Mesodermal cell (in vitro differentiated cells): Measurements from ENCODE around the gene COP1.
"Not testable (repeated sequence)": the region's sequence is repeated elsewhere in the genome, so short reads cannot be mapped to it uniquely, and the experiment has no call there.

Experiments used
- H3K27ac ChIP-seq: 2 replicates; pipeline ENCODE4 v1.7.0; 2013; ENCODE audit warnings: mild to moderate bottlenecking, low read depth, low read length, moderate library complexity; ENCODE audit not compliant: severe bottlenecking
- H3K36me3 ChIP-seq: 2 replicates; pipeline ENCODE4 v1.7.1; 2013; ENCODE audit warnings: mild to moderate bottlenecking, low read length, moderate library complexity; ENCODE audit not compliant: control insufficient read depth, insufficient read depth
- H3K4me1 ChIP-seq: one replicate; pipeline ENCODE4 v1.7.1; 2013; ENCODE audit warnings: mild to moderate bottlenecking, low read length; ENCODE audit not compliant: insufficient read depth, control insufficient read depth, poor library complexity, severe bottlenecking
- H3K4me3 ChIP-seq: 2 replicates; pipeline ENCODE4 v1.7.0; 2013; ENCODE audit warnings: low read length, control low read depth, mild to moderate bottlenecking; ENCODE audit not compliant: insufficient read depth, poor library complexity, severe bottlenecking; ENCODE audit errors: extremely low read depth
- H3K9me3 ChIP-seq: 2 replicates; pipeline ENCODE4 v1.7.1; 2013; ENCODE audit warnings: mild to moderate bottlenecking, low read length, moderate library complexity; ENCODE audit not compliant: control insufficient read depth
- WGBS, 2 experiments: methylation state at CpG; one replicate each; pipeline ENCODE4 v1.1.5; 2013; ENCODE audit warnings: missing lambda C conversion rate in 2 of 2; ENCODE audit not compliant: insufficient coverage in 2 of 2; 5-methylcytosine and 5-hydroxymethylcytosine counted together

COP1 gene

GRCh38 chr1:176046926-176047325 is 160.2 kb downstream of the COP1 start:
- peaks cover 11% of the 10 kb centered on the region for H3K36me3 ChIP-seq
- H3K9me3 ChIP-seq, result no peaks in the 10 kb centered on the region
- H3K27ac ChIP-seq, result no peak overlapping the region
- no CpG with 5 or more reads among the region's 3 CpGs for WGBS, 2 experiments
- H3K4me1 ChIP-seq, result no peaks in the 10 kb centered on the region
- no peak overlapping the region for H3K4me3 ChIP-seq

GRCh38 chr1:176043537-176043936 is 163.5 kb downstream of the COP1 start:
- H3K4me3 ChIP-seq, result no peak overlapping the region
- H3K9me3 ChIP-seq, result no peaks in the 10 kb centered on the region
- peaks cover 33% of the 10 kb centered on the region for H3K36me3 ChIP-seq
- H3K4me1 ChIP-seq, result no peaks in the 10 kb centered on the region
- H3K27ac ChIP-seq, result no peak overlapping the region

DNA sequence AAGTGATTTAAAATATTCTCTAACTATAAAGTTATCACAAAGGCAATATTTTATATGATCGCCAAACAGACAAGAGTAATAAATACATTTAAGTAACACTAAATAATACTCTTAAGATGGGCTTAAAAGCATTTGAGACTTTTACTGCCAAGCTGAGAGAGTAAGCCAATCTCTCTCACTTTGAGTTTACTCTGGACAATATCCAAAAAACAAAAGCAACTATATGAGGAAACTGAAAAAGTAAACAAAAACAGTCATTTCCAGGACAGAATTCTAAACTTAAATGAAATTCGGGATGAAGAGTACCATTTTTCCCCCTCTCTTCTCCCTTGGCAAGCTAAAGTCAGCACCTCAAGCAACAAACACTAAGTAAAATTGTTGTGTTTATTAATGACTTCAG is 173.2 kb downstream of the COP1 start:
- WGBS, 2 experiments, result no CpG with 5 or more reads among the region's 2 CpGs
- Histone ChIP-seq H3K9me3 (no peaks in the 10 kb centered on the region), H3K36me3 (peaks cover 30% of the 10 kb centered on the region), H3K4me1 (no peaks in the 10 kb centered on the region), H3K4me3 (no peak overlapping the region), H3K27ac (no peak overlapping the region)

- no peaks in the 10 kb centered on the region for H3K9me3 ChIP-seq
- no peaks in the 10 kb centered on the region for H3K4me1 ChIP-seq
- no CpG with 5 or more reads among the region's 1 CpG for WGBS, 2 experiments
- no peak overlapping the region for H3K27ac ChIP-seq
- H3K4me3 ChIP-seq, result no peak overlapping the region
- H3K36me3 ChIP-seq, result peaks cover 26% of the 10 kb centered on the region
These were observed 173.6 kb downstream of the COP1 start for GRCh38 chr1:176033474-176033873.

- Histone ChIP-seq H3K9me3 (no peaks in the 10 kb centered on the region), H3K4me1 (no peaks in the 10 kb centered on the region), H3K27ac (no peak overlapping the region), H3K4me3 (no peak overlapping the region), H3K36me3 (peaks cover 29% of the 10 kb centered on the region)
- 60 to 80% methylated on average over 1 of the region's 2 CpGs for WGBS, 2 experiments
These were observed 174.9 kb downstream of the COP1 start for GRCh38 chr1:176032040-176032645.

GRCh38 chr1:176029609-176030008 is 177.5 kb downstream of the COP1 start:
- Histone ChIP-seq H3K27ac (no peak overlapping the region), H3K36me3 (peaks cover 28% of the 10 kb centered on the region), H3K4me3 (no peak overlapping the region), H3K4me1 (no peaks in the 10 kb centered on the region), H3K9me3 (no peaks in the 10 kb centered on the region)
- WGBS, 2 experiments, result no CpG with 5 or more reads among the region's 2 CpGs

GRCh38 chr1:176029155-176029554 is 177.9 kb downstream of the COP1 start:
- no peaks in the 10 kb centered on the region for H3K9me3 ChIP-seq
- no peaks in the 10 kb centered on the region for H3K4me1 ChIP-seq
- no peak overlapping the region for H3K27ac ChIP-seq
- H3K36me3 ChIP-seq, result peaks cover 28% of the 10 kb centered on the region
- H3K4me3 ChIP-seq, result no peak overlapping the region

DNA sequence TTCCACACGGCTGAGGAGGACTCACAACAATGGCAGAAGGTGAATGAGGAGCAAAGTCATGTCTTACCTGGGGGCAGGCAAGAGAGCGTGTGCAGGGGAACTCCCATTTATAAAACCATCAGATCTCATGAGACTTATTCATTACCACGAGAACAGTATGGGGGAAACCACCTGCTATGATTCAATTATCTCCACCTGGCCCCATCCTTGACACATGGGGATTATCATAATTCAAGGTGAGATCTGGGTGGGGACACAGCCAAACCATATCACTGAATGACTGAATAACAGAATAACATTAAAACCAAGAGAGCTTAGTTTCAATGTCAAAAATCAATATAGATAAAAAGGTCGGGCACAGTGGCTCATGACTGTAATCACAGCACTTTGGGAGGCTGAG is 179.2 kb downstream of the COP1 start:
- not testable (repeated sequence) for H3K27ac ChIP-seq, H3K9me3 ChIP-seq, H3K4me1 ChIP-seq, H3K4me3 ChIP-seq
- 86 to 87% methylated on average over 2 to 3 of the region's 4 CpGs for WGBS, 2 experiments
- H3K36me3 ChIP-seq, result peaks cover 27% of the 10 kb centered on the region

DNA sequence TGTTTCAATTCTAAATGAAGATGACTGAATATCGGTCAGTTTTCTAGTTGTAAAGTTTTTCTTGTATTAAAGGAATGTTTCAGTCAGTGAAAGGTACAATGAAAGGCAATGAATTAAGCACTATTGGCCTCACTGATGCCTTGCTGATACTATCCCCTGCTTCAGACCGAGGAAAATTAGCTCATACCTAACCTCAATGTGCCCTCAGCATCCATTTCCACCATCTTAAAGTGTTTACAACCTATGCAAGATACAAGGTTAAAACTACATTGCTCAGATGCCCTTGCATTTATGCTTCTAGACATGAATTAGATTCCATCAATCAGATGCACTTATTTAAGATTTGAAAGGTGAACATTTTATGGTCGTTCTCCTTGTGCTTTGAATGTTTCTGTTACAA is 184.5 kb downstream of the COP1 start:
- Histone ChIP-seq H3K4me1 (no peaks in the 10 kb centered on the region), H3K27ac (no peak overlapping the region), H3K4me3 (no peak overlapping the region), H3K36me3 (peaks cover 8% of the 10 kb centered on the region), H3K9me3 (no peaks in the 10 kb centered on the region)
- 94 to 96% methylated on average over 2 of the region's 3 CpGs for WGBS, 2 experiments

DNA sequence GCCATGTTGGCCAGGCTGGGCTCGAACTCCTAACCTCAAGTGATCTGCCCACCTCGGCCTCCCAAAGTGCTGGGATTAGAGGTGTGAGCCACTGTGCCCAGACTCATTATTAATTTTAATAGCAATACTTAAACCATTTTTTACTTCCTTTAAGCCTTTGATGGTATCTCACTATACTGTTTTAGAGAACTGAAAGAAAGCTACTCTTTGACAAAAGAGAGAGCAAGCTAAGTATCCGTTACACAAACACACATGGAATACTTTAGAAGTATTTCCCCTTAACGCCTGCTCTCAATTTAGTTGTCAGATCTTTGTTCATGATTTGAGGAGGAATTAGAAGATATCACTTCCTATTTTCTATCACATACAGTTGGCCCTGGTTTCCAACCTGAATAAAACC is 189.4 kb downstream of the COP1 start:
- Histone ChIP-seq H3K27ac (no peak overlapping the region), H3K36me3 (peaks cover 5% of the 10 kb centered on the region), H3K4me3 (no peak overlapping the region), H3K9me3 (no peaks in the 10 kb centered on the region), H3K4me1 (no peaks in the 10 kb centered on the region)
- 83 to 100% methylated on average over 1 of the region's 4 CpGs for WGBS, 2 experiments

DNA sequence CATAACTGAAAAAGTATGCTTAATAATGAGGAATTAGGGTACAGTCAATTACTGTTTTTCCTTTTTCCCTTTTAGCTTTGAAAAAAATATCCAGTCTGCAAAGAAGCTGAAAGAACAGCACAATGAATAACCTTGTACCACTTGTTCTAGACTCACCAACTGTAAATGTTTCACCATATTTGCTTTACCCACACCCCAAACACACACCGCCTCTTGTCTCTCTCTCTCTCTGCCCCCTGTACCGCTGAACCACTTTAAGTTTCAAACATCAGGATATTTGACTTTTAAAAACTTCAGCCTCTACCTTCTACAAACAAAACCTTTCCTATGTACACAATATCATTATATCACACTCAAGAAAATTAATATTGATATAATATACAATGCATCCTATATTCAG is 197.1 kb downstream of the COP1 start:
- H3K27ac ChIP-seq, result no peak overlapping the region
- H3K9me3 ChIP-seq, result no peaks in the 10 kb centered on the region
- no peaks in the 10 kb centered on the region for H3K4me1 ChIP-seq
- H3K36me3 ChIP-seq, result peaks cover 24% of the 10 kb centered on the region
- WGBS, 2 experiments, result 94 to 100% methylated on average over 2 of the region's 2 CpGs
- H3K4me3 ChIP-seq, result no peak overlapping the region
